Transverse colon (tissue), 4 donors: Measurements from ENCODE around the gene DHRS7C.

Experiments
- POLR2AphosphoS5 ChIP-seq, 3 donors: sonication (generic); formaldehyde crosslinking; IDR thresholded peaks; one replicate each; pipeline ENCODE4 v1.6.1; 2016; ENCODE audit warnings: antibody characterized with exemption in 3 of 3
- TF ChIP-seq, protein P1 (sequence below), 5 experiments: fragments of 200-600 bp in 3 of 5; fragments of 450-650 bp in 2 of 5; sonication (generic) in 3 of 5; IDR thresholded peaks; 1 replicate in 2 of 5; 2 replicates in 3 of 5; pipeline ENCODE4 v1.5.1; 2016 to 2017; ENCODE audit warnings: antibody characterized with exemption in 5 of 5, inconsistent platforms in 3 of 5, mild to moderate bottlenecking in 2 of 5, moderate library complexity in 1 of 5

DNA sequence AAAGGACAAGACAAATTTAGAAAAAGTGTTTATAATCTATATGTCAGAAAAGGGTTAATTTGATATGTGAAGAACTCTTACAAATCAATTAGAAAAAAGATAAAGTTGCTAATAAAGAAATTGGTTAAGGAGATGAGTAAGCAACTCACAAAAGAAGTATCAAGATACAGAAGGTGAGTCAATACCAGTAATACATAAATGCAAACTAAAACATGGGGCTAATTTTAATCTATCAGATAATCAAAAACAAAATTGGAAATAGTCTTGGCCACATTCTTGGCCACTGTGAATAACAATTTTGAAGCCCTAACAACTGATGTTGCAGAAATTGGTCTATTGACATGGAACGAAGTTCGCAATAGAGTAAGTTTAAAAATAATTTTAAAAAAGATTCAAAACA, 6.8 kb downstream of the DHRS7C start:
- TF ChIP-seq, protein P1, sequence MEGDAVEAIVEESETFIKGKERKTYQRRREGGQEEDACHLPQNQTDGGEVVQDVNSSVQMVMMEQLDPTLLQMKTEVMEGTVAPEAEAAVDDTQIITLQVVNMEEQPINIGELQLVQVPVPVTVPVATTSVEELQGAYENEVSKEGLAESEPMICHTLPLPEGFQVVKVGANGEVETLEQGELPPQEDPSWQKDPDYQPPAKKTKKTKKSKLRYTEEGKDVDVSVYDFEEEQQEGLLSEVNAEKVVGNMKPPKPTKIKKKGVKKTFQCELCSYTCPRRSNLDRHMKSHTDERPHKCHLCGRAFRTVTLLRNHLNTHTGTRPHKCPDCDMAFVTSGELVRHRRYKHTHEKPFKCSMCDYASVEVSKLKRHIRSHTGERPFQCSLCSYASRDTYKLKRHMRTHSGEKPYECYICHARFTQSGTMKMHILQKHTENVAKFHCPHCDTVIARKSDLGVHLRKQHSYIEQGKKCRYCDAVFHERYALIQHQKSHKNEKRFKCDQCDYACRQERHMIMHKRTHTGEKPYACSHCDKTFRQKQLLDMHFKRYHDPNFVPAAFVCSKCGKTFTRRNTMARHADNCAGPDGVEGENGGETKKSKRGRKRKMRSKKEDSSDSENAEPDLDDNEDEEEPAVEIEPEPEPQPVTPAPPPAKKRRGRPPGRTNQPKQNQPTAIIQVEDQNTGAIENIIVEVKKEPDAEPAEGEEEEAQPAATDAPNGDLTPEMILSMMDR (IDR thresholded peaks at IDR 0.05), result no peak
- TF ChIP-seq POLR2AphosphoS5 (IDR thresholded peaks at IDR 0.05), result no peak
